Natural killer cell (primary cell): ENCODE results near the gene ERI2. TPM values are rescaled to one million over a fixed set of nuclear protein-coding genes. Genes with fewer than 3 reads are reported as not detected.

Experiments
- ATAC-seq, 3 donors: fragments of 150-1000 bp in 2 of 3; fragments of 200-7000 bp in 1 of 3; cut with Tn5 transposase; 1 replicate in 1 of 3; 2 replicates in 2 of 3; pipeline ENCODE4 v1.10.0; 2021; ENCODE audit warnings: mild to moderate bottlenecking in 2 of 3, moderate library complexity in 2 of 3
- DNase-seq, 2 donors: peaks; one replicate each; pipeline versions ENCODE4 v3.0.0 to v3.0.0-alpha.2; 2013 to 2021; ENCODE audit warnings: mixed read lengths in 1 of 2
- H3K27ac ChIP-seq: one replicate; pipeline ENCODE4 v1.5.1; 2013; ENCODE audit warnings: mild to moderate bottlenecking, low read length
- H3K27me3 ChIP-seq: one replicate; pipeline ENCODE4 v1.6.1; 2013; ENCODE audit warnings: low read length; ENCODE audit not compliant: control insufficient read depth, insufficient read depth
- H3K36me3 ChIP-seq: one replicate; pipeline ENCODE4 v1.6.1; 2013; ENCODE audit warnings: low read length; ENCODE audit not compliant: control insufficient read depth, insufficient read depth
- H3K4me1 ChIP-seq: one replicate; pipeline ENCODE4 v1.6.1; 2013; ENCODE audit warnings: low read length; ENCODE audit not compliant: control insufficient read depth, insufficient read depth
- H3K4me3 ChIP-seq: one replicate; pipeline ENCODE4 v1.5.1; 2013; ENCODE audit warnings: low read length
- H3K9me3 ChIP-seq: one replicate; pipeline ENCODE4 v1.6.1; 2013; ENCODE audit warnings: low read length; ENCODE audit not compliant: control insufficient read depth, insufficient read depth
- H3K27ac Mint-ChIP-seq, 2 donors: one replicate each; pipeline ENCODE4 v1.8.0; 2022; ENCODE audit warnings: mild to moderate bottlenecking in 2 of 2, mixed read lengths in 2 of 2, moderate library complexity in 1 of 2
- H3K27me3 Mint-ChIP-seq, 2 donors: one replicate each; pipeline ENCODE4 v1.8.0; 2022; ENCODE audit warnings: low read depth in 2 of 2, mixed read lengths in 2 of 2
- H3K36me3 Mint-ChIP-seq: one replicate; pipeline ENCODE4 v1.8.0; 2022; ENCODE audit warnings: mixed read lengths
- H3K4me1 Mint-ChIP-seq, 2 donors: one replicate each; pipeline ENCODE4 v1.8.0; 2022; ENCODE audit warnings: mixed read lengths in 2 of 2
- H3K4me3 Mint-ChIP-seq: one replicate; pipeline ENCODE4 v1.8.0; 2022; ENCODE audit warnings: mild to moderate bottlenecking, moderate library complexity, mixed read lengths
- H3K9me3 Mint-ChIP-seq, 2 donors: one replicate each; pipeline ENCODE4 v1.8.0; 2022; ENCODE audit warnings: mixed read lengths in 2 of 2
- CTCF ChIP-seq: fragments of 200-600 bp; IDR thresholded peaks from one replicate; pipeline ENCODE4 v1.8.0; 2022; ENCODE audit warnings: antibody characterized with exemption
- WGBS: methylation state at CpG from one replicate; pipeline ENCODE4 v1.1.7; 2013; ENCODE audit warnings: missing lambda C conversion rate; ENCODE audit not compliant: insufficient coverage; 5-methylcytosine and 5-hydroxymethylcytosine counted together
- intact Hi-C: fragments of 100-400 bp; cut with micrococcal nuclease; formaldehyde crosslinking; loops from one replicate; pipeline ENCODE4 v1.14.2; 2022
- total RNA-seq, 4 donors: library from RNA; stranded (reverse); fragments of 120-200 nt in 1 of 4; gene quantifications; one replicate each; pipeline versions ENCODE4 v1.2.3 to v1.2.4, GENCODE V29; 2013 to 2022

The ERI2 gene
- total RNA-seq, 3 donors from 2014 or later (not counting 1 experiment from before 2014, with no cell fraction given): 2.4 to 3.5 (median 2.8) TPM

DNA sequence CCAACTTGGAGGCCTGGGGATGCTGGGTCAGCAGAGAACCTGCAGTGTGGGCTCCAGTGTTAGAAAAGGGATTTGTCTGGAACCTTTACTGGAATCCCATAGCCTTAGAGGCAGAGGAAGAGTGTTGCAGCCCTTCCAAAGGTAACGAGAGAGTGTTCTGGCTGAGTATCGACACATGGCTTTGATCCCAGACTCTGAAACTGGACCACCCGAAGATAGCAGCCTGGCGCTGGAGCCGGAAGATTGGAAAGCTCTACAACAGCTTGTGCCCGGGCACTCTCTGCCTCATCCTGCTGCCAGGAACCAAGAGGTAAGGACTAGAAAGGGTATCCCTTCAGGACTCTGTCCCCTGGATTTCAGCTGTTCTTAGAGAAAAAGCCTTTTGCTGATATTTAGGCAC, 39.8 kb upstream of the ERI2 start:
- H3K27ac Mint-ChIP-seq: no peak overlapping the region
- H3K27me3 Mint-ChIP-seq: no peaks in the 10 kb centered on the region
- H3K4me1 ChIP-seq: peaks cover 13% of the 10 kb centered on the region
- ATAC-seq (no peak), DNase-seq (no peak)
- H3K4me3 Mint-ChIP-seq: no peak overlapping the region
- no peak overlapping the region for H3K27ac ChIP-seq
- H3K36me3 ChIP-seq: no peaks in the 10 kb centered on the region
- H3K9me3 ChIP-seq: no peaks in the 10 kb centered on the region
- H3K36me3 Mint-ChIP-seq: no peaks in the 10 kb centered on the region
- peaks cover 21 to 24% of the 10 kb centered on the region in 2 donors for H3K4me1 Mint-ChIP-seq
- over 99% methylated on average over 6 of the region's 6 CpGs for WGBS
- intact Hi-C loops: no loop called here
- no peak for TF ChIP-seq CTCF
- no peaks in the 10 kb centered on the region for H3K9me3 Mint-ChIP-seq
- no peaks in the 10 kb centered on the region for H3K27me3 ChIP-seq
- H3K4me3 ChIP-seq: no peak overlapping the region

- DNase-seq: peak in 1 of 2 donors; percentile 42
- no peaks in the 10 kb centered on the region for H3K9me3 Mint-ChIP-seq
- peaks cover 13% of the 10 kb centered on the region for H3K4me1 ChIP-seq
- peak overlapping the region; percentile 69 for H3K4me3 Mint-ChIP-seq
- intact Hi-C loops: no loop called here
- H3K27me3 Mint-ChIP-seq: no peaks in the 10 kb centered on the region
- no peaks in the 10 kb centered on the region for H3K9me3 ChIP-seq
- no peak overlapping the region for H3K4me3 ChIP-seq
- no peaks in the 10 kb centered on the region for H3K27me3 ChIP-seq
- peak; percentile 29 to 54 (median 53) for ATAC-seq
- TF ChIP-seq CTCF: no peak
- WGBS: 33% methylated on average over 3 of the region's 3 CpGs
- peak overlapping the region; percentile 58 to 84 for H3K27ac Mint-ChIP-seq
- peaks cover 18 to 21% of the 10 kb centered on the region in 2 donors for H3K4me1 Mint-ChIP-seq
- H3K27ac ChIP-seq: peak overlapping the region; percentile 51
- no peaks in the 10 kb centered on the region for H3K36me3 ChIP-seq
- no peaks in the 10 kb centered on the region for H3K36me3 Mint-ChIP-seq
Measured at GRCh38 chr16:20844588-20844987, 38.3 kb upstream of the ERI2 start.

- no peaks in the 10 kb centered on the region for H3K36me3 ChIP-seq
- intact Hi-C loops: no loop called here
- Mint-ChIP-seq H3K27me3 (no peaks in the 10 kb centered on the region), H3K4me3 (peak overlapping the region; percentile 69), H3K4me1 (peaks cover 18 to 21% of the 10 kb centered on the region in 2 donors), H3K27ac (peak overlapping the region; percentile 58 to 84), H3K9me3 (no peaks in the 10 kb centered on the region), H3K36me3 (no peaks in the 10 kb centered on the region)
- DNase-seq (peak in 1 of 2 donors; percentile 40), ATAC-seq (peak in 1 of 3 donors; percentile 48)
- no peaks in the 10 kb centered on the region for H3K27me3 ChIP-seq
- H3K27ac ChIP-seq: peak overlapping the region; percentile 36
- H3K4me3 ChIP-seq: no peak overlapping the region
- no peak for TF ChIP-seq CTCF
- 9% methylated on average over 2 of the region's 2 CpGs for WGBS
- H3K4me1 ChIP-seq: peaks cover 13% of the 10 kb centered on the region
- H3K9me3 ChIP-seq: no peaks in the 10 kb centered on the region
Measured at GRCh38 chr16:20844054-20844453, 37.8 kb upstream of the ERI2 start.

- Mint-ChIP-seq H3K4me3 (no peak overlapping the region), H3K36me3 (peaks cover 6% of the 10 kb centered on the region), H3K27ac (no peak overlapping the region), H3K4me1 (peaks cover 8 to 10% of the 10 kb centered on the region in 2 donors), H3K9me3 (peaks cover 0 to 4% of the 10 kb centered on the region in 2 donors), H3K27me3 (no peaks in the 10 kb centered on the region)
- no peak for DNase-seq
- Histone ChIP-seq H3K4me1 (peaks cover 6% of the 10 kb centered on the region), H3K27me3 (no peaks in the 10 kb centered on the region), H3K9me3 (no peaks in the 10 kb centered on the region), H3K36me3 (no peaks in the 10 kb centered on the region), H3K27ac (no peak overlapping the region), H3K4me3 (no peak overlapping the region)
- no peak for ATAC-seq
- intact Hi-C loops: no loop called here
- TF ChIP-seq CTCF: no peak
- WGBS: no CpG with 5 or more reads among the region's 2 CpGs
Measured at GRCh38 chr16:20839504-20839903, 33.2 kb upstream of the ERI2 start.
